PC-3 (cell line): ENCODE results near the gene MUC12.
"Not testable (repeated sequence)": the region's sequence is repeated elsewhere in the genome, so short reads cannot be mapped to it uniquely, and the experiment has no call there.

ENCODE experiments used
- CTCF ChIP-seq: fragments of 300-600 bp; sonication (generic); conservative IDR thresholded peaks from 2 replicates; pipeline ENCODE4 v1.5.1; 2017; ENCODE audit warnings: antibody characterized with exemption, low read depth, mild to moderate bottlenecking, low read length
- EZH2 ChIP-seq: fragments of 300-600 bp; sonication (generic); IDR thresholded peaks from one replicate; pipeline ENCODE4 v1.6.1; 2017; ENCODE audit warnings: antibody characterized with exemption, mild to moderate bottlenecking, low read length; ENCODE audit not compliant: unreplicated experiment
- EZH2phosphoT487 ChIP-seq: fragments of 300-600 bp; sonication (generic); IDR thresholded peaks from 2 replicates; pipeline ENCODE4 v1.6.1; 2018; ENCODE audit warnings: mild to moderate bottlenecking, antibody characterized with exemption, low read length, borderline replicate concordance

- TF ChIP-seq CTCF, EZH2, EZH2phosphoT487: not testable (repeated sequence)
Measured at GRCh38 chr7:101002333-101002732, 33.0 kb downstream of the MUC12 start.
